GM19372 (cell line): ENCODE results near the gene HDAC11.

ENCODE experiments used
- ATAC-seq: cut with Tn5 transposase; IDR thresholded peaks from one replicate; pipeline ENCODE4 v1.9.1; 2021; ENCODE audit warnings: mild to moderate bottlenecking, low read depth, moderate library complexity; ENCODE audit not compliant: unreplicated experiment

The HDAC11 gene

DNA sequence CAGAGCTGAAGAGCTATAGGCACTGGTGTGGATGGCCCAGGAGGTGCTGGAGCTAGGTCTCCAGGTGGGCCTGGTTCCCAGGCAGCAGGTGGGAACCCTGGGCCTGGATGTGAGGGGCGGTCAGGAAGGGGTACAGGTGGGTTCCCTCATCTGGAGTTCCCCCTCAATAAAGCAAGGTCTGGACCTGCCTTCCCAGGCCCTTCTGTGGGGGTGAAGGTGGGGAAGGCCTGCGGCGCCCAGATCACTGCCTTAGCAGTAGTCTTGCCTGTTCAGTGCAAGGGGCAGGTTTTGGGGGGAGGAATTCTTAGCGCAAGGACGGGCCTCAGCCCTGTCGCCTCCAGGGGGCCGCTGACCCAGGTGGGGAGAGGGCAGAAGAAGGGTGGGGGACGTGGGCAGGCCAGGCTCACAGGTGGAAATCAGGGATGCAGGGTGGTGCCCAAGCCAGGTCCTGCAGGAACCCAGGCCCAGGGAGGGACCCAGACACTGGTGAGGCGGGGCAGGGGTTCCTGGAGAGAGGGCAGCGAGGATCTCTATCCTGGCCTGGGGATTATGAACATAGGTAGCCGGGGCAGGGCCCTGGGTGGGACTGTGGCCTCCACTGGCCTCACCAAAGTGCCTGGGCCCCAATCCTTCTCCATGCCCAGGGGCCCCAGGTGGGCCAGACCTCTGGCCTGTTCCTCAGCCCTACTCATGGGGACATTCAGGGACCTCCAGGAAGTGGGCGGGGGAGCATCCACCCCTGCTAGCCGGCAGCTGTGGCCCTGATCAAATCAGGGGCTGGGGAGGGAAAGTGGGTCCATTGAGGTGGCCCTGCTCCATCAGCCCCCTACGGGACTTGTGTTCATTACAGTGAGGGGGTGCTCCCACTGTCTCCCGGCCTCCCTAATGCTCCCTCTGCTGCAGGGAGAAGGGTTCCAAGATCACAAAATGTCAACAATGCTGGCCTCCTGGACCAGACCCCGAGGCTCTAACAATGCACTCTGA lies 25.3 kb downstream of the HDAC11 start:
- ATAC-seq: no peak

DNA sequence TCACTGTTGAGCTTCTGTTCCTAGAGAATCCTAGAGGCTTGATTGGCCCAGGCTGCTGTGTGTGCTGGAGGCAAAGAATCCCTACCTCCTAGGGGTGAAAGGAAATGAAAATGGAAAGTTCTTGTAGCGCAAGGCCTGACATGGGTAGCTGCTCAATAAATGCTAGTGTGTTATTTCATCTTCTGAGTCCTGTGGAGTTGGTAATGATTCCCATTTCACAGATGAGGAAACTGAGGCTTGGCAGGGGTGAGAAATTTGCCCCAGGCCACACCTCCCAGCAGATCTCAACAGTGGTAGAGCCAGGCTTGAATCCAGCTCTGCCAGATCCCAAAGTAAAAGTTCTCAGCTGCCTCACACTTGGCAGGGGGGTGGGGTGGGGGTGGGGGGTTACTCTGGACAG lies 26.1 kb downstream of the HDAC11 start:
- ATAC-seq: no peak

DNA sequence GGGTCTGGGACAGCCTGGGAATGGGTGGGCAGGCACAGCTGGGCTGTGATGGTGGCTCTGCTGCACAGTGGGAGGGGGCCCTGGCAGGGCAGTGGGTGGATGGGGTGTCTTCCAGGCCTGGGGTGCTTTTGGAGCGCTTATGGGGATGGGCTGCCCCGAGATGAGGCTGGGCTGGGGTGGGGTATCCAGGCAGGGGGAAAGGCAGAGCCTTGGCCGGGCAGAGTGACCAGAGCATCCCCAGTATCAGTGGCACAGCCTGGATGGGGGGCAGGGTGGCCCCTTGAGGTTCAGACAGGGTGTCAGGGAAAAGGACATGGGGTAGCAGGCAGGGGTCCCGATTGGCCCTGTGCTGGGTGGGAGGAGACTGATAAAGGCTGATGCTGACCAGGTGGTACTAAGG lies 26.6 kb downstream of the HDAC11 start:
- ATAC-seq: no peak

DNA sequence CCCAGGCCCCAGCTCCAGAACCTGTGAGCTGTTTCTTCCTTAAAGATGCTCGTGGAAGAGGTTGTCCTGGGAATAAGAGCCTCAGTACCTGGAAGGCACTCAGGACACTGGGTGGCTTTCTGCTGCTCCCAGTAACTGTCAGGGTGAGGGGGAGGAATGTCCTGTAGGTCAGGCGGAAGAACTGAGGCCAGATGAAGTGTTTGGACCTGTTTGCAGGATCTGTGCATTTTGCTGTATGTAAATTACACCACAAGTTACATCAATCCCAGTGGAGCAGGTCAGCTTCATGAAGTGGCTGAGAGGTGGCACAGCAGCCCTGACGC lies 27.1 kb downstream of the HDAC11 start:
- no peak for ATAC-seq

DNA sequence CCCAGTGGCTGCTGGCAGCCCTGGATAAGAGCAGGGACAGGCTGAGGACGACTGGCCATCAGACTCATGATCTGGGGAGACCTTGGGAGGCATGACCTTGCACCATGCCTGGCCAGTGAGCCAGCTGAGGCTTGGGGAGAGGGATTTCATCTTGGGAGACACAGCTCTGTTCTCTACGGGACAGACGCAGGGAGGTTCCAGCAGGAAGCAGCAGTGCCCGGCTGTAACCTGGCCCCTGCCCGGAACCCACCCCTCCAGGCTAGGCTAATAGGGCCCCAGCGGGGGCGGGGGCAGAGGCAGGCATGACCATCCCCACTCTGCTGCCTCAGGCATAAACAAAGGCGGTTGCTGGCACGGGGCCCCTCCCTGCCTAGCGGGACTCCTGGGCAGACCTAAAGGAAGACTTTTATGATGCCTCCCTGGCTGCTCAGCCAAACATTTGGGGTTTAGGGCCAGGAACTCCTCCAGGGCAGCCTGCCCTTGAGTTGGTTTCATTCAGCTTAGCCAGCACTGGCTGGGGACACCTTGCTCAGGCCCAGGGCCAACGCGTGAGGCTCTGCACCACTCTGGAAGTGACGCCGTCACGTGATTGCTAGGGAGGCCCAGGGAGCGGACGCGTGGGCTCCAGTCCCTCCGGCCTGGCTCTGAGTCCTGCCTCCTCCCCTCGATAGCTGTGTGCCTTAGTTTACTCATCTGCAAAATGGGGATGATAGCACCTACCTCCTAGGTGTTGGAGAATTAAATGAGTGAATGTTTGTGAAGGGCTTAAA lies 27.6 kb downstream of the HDAC11 start:
- ATAC-seq: no peak

DNA sequence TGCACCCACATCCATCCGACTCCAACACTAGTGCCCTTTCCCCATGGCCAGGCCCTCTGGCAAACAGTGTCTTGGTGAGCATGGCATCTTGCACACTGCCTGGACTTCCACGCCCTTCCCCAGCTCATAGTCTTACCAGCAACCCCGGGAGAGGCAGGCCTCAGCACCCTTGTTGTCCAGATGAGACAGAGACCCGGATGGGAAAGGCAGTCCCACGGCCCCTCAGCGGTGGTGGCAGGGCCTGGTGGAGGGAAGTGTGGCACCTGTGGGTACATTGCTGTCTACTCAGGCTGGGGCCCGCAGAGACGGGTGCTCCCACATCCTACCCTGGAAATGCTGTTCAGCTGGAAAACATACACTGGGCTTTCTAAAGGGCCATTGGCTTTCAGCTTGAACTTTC lies 28.4 kb downstream of the HDAC11 start:
- no peak for ATAC-seq

DNA sequence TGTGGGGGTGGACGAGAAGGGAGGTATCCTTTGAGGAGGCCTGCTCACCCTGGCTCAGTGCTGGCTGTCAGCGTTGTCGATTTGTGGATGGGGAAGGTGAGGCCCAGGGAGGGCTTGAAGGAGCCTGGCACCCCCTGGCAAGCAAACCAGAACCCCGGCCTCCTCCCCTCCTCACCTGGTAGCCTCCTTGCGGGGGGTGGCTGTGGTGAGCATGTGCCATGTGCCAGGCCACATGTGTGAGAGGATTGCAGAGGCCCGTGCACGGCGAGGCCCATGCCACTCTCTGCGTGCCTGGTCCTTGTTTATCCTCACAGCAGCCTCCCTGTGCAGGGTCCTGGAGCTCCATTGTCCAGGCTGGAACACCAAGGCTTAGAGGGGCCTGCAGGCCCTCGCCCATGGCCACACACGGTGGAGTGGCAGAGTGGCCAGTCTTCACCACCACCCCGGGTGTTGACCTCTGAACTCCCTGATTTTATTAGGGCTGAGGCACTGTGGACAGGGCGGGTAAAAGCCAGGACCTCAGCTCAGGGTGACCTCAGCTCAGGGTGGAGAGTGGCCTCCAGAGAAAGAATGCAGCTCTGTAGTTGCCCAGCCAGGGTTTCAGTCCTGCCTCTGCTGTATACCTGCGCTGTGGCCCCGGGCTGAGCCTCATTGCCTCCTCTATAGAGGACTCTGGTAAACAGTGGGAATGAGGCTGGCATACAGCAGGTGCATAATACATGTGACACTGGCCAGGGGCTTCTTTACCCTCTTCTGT lies 29.1 kb downstream of the HDAC11 start:
- ATAC-seq: no peak

DNA sequence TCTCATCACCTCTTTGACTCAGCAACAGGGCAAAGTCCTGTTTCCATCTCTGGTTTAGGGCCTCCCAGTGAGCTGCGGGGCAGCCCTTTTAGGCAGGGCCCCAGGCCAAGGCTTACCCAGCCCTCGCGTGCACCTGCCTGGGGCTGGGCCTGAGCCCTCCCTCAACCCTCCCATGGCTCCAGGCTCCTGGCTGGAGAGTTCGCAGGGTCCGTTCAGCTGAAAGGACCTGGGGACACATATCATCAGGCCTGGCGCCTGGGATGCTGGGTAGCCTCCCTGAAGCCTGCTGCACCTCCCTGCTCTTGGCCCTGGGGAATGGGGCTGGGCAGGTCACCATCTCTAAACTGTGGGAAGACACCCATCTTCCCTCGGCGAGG lies 29.7 kb downstream of the HDAC11 start:
- ATAC-seq: no peak

DNA sequence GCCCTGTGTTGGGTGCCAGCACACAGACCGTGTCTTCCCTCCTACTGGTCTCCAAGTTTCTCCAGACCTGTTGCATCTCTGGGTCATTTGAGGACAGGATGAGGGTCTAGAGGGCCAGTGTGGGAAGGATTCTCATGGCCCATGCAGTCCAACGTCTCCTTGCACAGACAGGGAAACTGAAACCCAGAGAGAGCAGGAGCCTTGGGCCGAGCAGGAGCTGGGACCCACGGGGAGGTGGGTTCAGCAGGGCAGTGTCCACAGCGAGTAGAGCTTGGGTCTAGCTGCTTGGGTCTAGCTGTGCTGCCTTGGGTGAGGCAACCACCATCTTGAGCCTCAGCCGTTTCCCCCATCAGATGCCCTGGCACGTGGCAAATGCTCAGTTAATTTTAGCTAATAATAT lies 32.3 kb downstream of the HDAC11 start:
- no peak for ATAC-seq

DNA sequence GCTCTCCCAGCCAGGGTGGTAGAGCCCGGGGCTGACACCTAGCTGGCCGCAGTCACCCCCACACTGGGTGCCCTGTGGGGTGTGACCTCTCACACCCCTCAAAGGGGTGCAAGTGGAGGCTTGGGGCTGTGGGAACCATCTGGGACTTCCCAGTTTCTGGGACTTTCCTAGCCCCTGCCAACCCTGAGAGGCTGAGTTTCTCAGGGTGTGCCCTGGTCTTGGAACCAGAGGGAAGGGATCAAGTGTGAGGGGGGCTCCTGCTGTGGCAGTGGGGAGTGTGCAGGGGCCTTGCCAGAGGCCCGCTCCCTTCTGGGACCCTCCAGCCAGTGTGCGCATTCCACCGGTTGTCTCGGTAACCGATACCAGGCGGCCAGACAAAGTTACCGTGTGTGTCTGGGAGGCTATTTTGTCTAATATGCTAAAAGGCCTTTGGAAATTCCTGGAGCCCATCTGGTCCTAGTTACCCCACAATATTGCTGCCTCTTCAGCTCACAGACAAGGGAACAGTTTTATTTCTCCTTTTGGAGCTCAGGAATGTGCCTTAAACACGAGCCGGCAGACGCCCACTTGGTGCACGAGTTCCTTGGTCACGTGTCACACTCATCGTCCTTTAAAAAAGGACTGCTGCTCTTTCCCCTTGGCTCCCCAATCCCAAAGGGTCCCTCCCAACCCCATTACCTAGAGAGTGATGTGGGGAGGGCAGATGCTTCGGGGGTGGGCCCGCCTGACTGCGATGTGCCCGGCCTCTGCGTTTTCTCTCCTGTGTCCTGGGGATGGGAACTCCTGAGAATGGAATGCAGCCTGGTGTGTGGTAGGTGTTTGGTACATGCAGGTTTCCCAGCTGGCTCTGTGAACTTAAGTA lies 33.2 kb downstream of the HDAC11 start:
- ATAC-seq: no peak

DNA sequence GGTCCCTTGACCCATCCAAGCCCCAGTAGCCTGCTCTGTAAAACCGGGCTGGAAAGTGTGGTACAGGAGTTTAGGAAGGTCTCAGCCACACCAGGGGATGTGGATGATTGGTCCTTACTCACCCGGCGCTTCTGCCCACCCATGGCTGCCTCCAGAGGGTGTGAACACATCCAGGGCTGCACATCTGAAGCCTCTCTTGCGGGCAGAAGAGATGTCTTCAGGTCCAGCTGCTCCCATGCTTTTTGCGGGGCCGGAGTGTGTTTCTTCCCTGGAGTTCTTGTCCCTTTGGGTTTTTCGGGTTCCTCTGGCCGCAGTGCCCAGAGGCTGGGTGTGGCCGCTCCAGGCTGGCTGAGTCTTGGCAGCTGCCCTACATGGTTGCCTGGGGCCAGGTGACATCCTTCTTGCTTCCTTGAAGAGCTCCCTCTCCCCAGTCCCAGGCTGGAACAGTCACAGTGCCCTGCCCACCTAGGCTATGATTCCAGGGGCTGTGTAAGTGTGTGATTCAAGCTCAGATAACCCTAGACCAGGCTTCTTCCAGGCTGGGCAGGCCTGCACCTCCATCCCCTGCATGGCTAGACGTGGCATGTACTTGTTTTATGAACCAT lies 33.9 kb downstream of the HDAC11 start:
- no peak for ATAC-seq

DNA sequence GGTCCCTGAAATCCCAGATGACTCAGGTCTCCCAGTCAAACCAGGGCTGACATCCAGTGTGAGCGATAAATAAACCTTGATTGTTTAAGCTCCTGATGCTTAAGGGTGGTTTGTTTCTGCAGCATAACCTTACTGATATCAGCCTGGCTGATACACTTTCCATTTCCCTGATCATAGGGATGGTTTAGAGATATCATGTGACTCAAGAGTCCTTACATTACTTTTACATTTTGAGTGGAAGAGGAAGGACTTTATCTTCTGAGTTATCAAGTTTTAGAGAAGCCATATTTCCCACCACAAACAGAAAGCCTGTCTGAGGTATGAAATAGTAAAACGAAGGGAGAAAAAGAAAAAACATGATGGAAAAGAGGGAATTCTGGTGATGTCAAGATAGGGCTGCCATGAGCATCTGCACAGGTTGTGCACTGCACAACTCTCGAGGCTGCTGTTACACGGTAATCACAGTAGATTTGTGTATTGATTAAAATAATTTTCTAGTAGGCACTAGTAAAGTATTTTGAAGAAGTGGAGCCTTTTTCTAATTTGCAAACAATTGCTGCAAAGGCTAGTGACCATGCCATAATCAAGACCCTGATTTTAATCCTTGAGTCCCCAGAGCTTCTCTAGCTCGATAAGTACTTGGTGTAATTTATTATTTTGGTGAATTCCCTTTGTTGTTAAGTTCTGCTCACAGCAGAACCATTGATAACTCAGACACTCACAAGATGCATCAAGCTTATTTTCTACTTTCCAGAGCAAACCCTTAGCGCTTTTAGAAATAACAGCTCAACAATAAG lies 34.7 kb downstream of the HDAC11 start:
- ATAC-seq: no peak

DNA sequence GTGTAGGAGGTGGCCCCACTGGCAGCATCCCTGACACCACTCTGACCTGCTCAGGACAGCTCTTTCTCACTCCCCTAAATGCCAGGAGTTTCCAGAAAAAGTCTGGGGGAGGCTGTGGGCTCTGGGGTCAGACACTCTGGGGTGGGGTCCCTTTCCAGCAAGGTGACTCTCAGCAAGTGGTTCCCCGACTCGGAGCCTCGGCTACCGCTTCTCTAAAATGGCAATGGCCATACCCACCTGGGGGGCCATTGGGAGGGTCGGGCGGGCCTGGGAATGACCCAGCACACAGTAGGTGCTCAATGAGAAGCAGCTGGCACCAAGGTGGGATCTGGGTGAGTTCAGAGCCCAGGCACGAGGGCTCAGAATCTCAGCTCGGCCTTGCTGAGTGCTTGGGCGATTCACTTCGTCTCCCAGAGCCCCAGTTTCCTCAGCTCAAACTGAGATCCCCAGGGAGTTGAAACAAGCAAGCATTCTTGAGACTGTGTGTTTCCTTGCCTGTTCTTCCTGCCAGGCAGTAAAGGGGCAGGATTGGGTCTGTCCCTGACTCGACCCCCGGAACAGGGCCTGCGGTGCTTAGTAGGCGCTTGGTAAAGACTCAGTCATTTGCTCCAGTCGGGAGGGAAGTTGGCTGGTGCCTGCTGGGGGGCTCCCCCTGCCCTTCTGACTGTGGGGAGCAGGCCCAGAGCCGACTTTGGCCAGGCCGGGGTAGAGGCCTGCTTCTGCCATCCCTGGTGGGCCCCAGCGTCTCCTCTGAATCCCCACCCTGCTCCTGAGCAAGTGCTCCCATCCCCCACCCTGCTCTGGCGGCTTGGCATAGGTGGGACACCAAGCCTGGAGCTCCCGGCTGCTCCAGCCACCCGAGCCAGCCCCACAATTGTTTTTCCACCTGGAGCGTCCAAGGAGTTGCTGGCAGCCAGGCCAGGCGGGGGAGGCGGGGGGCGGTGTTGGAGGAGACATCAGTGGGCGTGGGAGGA lies 36.0 kb downstream of the HDAC11 start:
- no peak for ATAC-seq

DNA sequence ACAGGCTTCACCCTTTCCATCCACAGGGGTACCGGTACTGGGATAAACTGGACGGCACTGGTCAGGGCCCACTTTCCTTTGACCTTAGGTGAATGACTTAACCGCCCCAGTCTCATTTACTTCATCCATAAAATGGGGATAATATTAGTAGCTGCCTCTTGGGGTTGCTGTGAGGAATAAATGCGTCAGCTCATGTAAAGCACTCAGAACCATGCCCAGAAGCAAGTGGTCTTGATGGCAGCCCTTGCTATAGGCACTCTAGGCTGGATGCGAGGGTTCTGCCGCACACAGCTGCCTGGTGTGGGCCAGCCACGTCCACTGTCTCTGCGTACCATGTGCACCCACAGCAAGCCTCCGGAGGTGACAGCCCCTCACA lies 36.6 kb downstream of the HDAC11 start:
- ATAC-seq: no peak

DNA sequence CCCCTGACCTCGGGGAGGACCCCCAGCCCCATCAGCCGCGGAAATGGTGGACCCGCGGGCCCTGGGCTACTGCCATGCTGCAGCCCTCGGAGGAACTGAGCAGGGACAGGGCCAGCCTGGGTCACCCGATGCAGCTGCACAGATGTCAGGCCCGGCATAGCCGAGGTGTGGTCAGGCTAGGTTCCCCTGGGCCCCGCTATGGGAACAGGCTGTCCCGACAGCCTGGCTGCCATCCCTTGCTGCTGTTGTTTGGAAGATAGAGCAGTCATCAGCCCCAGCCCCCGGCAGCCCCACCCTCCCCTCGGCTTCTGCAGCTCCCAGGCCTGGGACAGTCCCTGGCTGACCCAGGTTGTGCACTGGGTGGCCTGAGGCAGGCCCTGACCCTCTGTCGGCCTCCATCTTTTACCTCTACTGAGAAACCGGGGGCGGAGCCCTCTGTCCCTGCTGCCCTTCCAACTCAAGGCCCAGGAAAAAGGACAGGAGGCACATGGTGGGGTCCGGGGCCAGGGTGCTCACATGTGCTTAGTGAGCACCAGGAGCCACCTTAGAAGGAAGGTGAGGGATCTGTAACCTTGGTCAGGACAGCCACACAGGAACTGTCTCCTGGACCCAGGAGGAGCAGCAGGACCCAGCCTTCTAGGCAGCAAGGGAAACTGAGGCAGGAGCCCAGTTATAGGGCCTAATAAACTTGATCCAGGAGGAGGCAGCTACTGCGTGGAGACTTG lies 37.3 kb downstream of the HDAC11 start:
- no peak for ATAC-seq

DNA sequence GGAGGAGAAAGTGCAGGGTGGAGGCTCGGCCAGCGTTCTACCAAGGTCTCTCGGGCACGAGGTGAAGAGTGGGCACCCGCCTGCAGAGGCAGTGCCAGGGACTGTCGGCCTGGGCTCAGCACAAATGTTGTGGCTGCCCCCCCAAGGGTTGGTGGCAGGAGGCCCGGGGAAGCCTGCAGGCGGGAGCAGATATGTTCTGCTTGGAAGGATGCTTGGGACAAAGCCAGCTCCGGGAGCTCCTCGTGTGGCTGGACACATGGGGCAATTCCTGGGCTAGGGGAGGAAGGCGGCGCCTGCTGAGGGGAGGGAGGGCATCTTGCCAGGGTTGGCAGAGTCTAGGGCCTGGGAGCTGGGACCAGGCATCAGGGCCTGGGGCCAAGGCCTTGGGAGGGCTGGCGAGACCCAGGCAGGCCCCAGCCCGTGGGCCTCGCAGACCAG lies 38.4 kb downstream of the HDAC11 start:
- no peak for ATAC-seq
